Activated B cell treated with CpG ODN at 0.5 μM for 24 hours (primary cell): ENCODE data around the gene KCNA5. TPM values are rescaled to one million over a fixed set of nuclear protein-coding genes. Genes with fewer than 3 reads are reported as not detected.

ENCODE experiments used
- ATAC-seq: fragments of 200-7000 bp; cut with Tn5 transposase; one replicate; pipeline ENCODE4 v1.10.0; 2021; ENCODE audit warnings: low read depth, mild to moderate bottlenecking, moderate library complexity
- CTCF ChIA-PET: fragments of 350-600 bp; sonication (Branson Sonifier 250); formaldehyde crosslinking; loops from one replicate; lab custom pipeline; 2021; ENCODE audit warnings: antibody characterized with exemption; lab: Charles Lee
- POLR2A ChIA-PET: fragments of 350-600 bp; sonication (Branson Sonifier 250); formaldehyde crosslinking; loops from one replicate; lab custom pipeline; 2021; ENCODE audit warnings: antibody characterized with exemption; lab: Charles Lee
- DNase-seq: peaks from one replicate; pipeline ENCODE4 v3.0.0; 2022
- H3K27ac Mint-ChIP-seq: one replicate; pipeline ENCODE4 v1.8.0; 2020; ENCODE audit warnings: mixed read lengths
- H3K27me3 Mint-ChIP-seq: one replicate; pipeline ENCODE4 v1.8.0; 2021; ENCODE audit warnings: mixed read lengths
- H3K36me3 Mint-ChIP-seq: one replicate; pipeline ENCODE4 v1.8.0; 2021; ENCODE audit warnings: low read depth, mixed read lengths
- H3K4me1 Mint-ChIP-seq: one replicate; pipeline ENCODE4 v1.8.0; 2021; ENCODE audit warnings: mixed read lengths
- H3K4me3 Mint-ChIP-seq: one replicate; pipeline ENCODE4 v1.8.0; 2020; ENCODE audit warnings: mild to moderate bottlenecking, mixed read lengths
- H3K9me3 Mint-ChIP-seq: one replicate; pipeline ENCODE4 v1.8.0; 2020; ENCODE audit warnings: mixed read lengths
- intact Hi-C: fragments of 100-400 bp; cut with micrococcal nuclease; formaldehyde crosslinking; loops from one replicate; pipeline ENCODE4 v1.15.1; 2024
- total RNA-seq: library from RNA; stranded (reverse); gene quantifications from 2 replicates; pipeline ENCODE4 v1.2.3, GENCODE V29; 2022
- TF ChIP-seq, protein P1 (sequence below): fragments of 200-600 bp; IDR thresholded peaks from one replicate; pipeline ENCODE4 v1.8.0; 2022; ENCODE audit warnings: antibody characterized with exemption, mild to moderate bottlenecking

The KCNA5 gene
- total RNA-seq, 1 donor from 2014 or later = 0.42 TPM

GRCh38 chr12:5066251-5066650 lies 22.6 kb downstream of the KCNA5 start:
- TF ChIP-seq, protein P1, sequence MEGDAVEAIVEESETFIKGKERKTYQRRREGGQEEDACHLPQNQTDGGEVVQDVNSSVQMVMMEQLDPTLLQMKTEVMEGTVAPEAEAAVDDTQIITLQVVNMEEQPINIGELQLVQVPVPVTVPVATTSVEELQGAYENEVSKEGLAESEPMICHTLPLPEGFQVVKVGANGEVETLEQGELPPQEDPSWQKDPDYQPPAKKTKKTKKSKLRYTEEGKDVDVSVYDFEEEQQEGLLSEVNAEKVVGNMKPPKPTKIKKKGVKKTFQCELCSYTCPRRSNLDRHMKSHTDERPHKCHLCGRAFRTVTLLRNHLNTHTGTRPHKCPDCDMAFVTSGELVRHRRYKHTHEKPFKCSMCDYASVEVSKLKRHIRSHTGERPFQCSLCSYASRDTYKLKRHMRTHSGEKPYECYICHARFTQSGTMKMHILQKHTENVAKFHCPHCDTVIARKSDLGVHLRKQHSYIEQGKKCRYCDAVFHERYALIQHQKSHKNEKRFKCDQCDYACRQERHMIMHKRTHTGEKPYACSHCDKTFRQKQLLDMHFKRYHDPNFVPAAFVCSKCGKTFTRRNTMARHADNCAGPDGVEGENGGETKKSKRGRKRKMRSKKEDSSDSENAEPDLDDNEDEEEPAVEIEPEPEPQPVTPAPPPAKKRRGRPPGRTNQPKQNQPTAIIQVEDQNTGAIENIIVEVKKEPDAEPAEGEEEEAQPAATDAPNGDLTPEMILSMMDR = no peak
- ChIA-PET POLR2A (no interaction called here), CTCF (interaction anchor here (3.1 kb wide), 1 partner anchor 45 kb away, joined by 9 read pairs; no protein-coding TSS in a partner anchor)
- Mint-ChIP-seq H3K27ac (no peak overlapping the region), H3K4me3 (no peak overlapping the region), H3K9me3 (no peaks in the 10 kb centered on the region), H3K27me3 (no peaks in the 10 kb centered on the region), H3K4me1 (no peaks in the 10 kb centered on the region), H3K36me3 (no peaks in the 10 kb centered on the region)
- DNase-seq = no peak
- no peak for ATAC-seq
- intact Hi-C loops = no loop called here

DNA sequence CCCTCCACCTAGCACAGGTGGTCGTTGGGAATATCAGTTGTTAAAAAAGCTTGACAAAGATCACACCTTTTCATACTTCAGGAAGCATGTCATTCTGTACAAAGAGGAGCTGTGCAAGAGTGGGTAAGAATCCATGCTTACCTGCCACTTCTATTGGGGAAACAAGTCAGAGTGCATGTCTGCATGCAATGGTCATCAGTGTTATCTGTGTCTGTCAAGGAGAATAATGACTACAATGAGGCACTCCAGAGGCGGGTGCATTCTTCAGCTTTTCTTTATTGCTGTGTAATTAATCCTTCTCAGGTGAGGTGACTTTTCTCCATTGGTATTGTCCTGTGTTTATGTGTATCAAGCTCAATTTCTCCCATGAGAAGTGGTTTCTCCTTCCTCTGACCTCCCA lies 24.4 kb downstream of the KCNA5 start:
- no peak for DNase-seq
- no peaks in the 10 kb centered on the region for H3K27me3 Mint-ChIP-seq
- ATAC-seq = no peak
- intact Hi-C loops = no loop called here
- ChIA-PET CTCF (interaction anchor here (1.6 to 3.1 kb wide), 2 partner anchors 16 to 47 kb away, joined by 4 to 9 read pairs; no protein-coding TSS in a partner anchor), POLR2A (no interaction called here)
- no peaks in the 10 kb centered on the region for H3K36me3 Mint-ChIP-seq
- TF ChIP-seq, protein P1 = no peak
- no peaks in the 10 kb centered on the region for H3K4me1 Mint-ChIP-seq
- H3K4me3 Mint-ChIP-seq = no peak overlapping the region
- no peaks in the 10 kb centered on the region for H3K9me3 Mint-ChIP-seq
- no peak overlapping the region for H3K27ac Mint-ChIP-seq

- Mint-ChIP-seq H3K4me1 (no peaks in the 10 kb centered on the region), H3K9me3 (no peaks in the 10 kb centered on the region), H3K27me3 (peaks cover 4% of the 10 kb centered on the region), H3K36me3 (no peaks in the 10 kb centered on the region), H3K27ac (no peak overlapping the region), H3K4me3 (no peak overlapping the region)
- TF ChIP-seq, protein P1 = no peak
- DNase-seq (no peak), ATAC-seq (no peak)
- intact Hi-C loops = no loop called here
- POLR2A ChIA-PET = no interaction called here
- CTCF ChIA-PET = interaction anchor here (1.6 to 3.1 kb wide), 2 partner anchors 16 to 47 kb away, joined by 4 to 9 read pairs; no protein-coding TSS in a partner anchor
These were observed 24.9 kb downstream of the KCNA5 start for GRCh38 chr12:5068619-5069018.

- no peak for ATAC-seq
- POLR2A ChIA-PET = no interaction called here
- no peak for DNase-seq
- Mint-ChIP-seq H3K4me3 (no peak overlapping the region), H3K27ac (no peak overlapping the region), H3K36me3 (no peaks in the 10 kb centered on the region), H3K4me1 (no peaks in the 10 kb centered on the region), H3K9me3 (no peaks in the 10 kb centered on the region), H3K27me3 (peaks cover 4% of the 10 kb centered on the region)
- TF ChIP-seq, protein P1 = no peak
- CTCF ChIA-PET = interaction anchor here (0.8 kb wide), 1 partner anchor 12 kb away, joined by 3 read pairs; no protein-coding TSS in a partner anchor
- intact Hi-C loops = no loop called here
These were observed 26.4 kb downstream of the KCNA5 start for GRCh38 chr12:5070090-5070489.

DNA sequence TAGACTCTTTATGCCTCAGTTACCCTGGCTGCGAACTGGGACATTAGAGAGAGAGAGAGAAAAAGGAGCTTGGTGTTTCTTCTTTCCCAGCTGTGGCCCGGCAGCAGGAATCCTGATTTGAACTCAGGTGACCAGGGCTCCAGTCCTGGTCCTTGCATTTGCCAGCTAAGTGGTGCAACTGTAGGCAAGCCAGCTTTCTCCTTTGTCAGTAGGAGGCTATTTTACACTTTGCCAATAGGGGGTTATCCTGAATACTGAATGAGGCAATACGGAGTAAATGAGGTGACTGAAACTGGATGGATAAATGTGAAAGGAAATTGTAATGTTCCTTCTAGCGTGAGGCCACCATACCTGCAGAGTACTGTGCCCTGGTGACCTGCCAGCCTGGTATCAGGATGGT lies 27.8 kb downstream of the KCNA5 start:
- H3K36me3 Mint-ChIP-seq = no peaks in the 10 kb centered on the region
- no peaks in the 10 kb centered on the region for H3K4me1 Mint-ChIP-seq
- no peak overlapping the region for H3K27ac Mint-ChIP-seq
- no peak overlapping the region for H3K4me3 Mint-ChIP-seq
- DNase-seq (no peak), ATAC-seq (no peak)
- POLR2A ChIA-PET = no interaction called here
- no peaks in the 10 kb centered on the region for H3K9me3 Mint-ChIP-seq
- peaks cover 4% of the 10 kb centered on the region for H3K27me3 Mint-ChIP-seq
- CTCF ChIA-PET = no interaction called here
- intact Hi-C loops = no loop called here
- TF ChIP-seq, protein P1 = no peak
